GM12874 (cell line): ENCODE measurements around the gene EIPR1.

Experiments
- CTCF ChIP-seq: IDR thresholded peaks from 2 replicates; pipeline ENCODE4 v1.5.1; 2011; ENCODE audit warnings: low read depth, mild to moderate bottlenecking, control low read depth, low read length, moderate library complexity; ENCODE audit not compliant: insufficient read depth

EIPR1 gene

GRCh38 chr2:3224681-3225080, 152.9 kb downstream of the EIPR1 start:
- TF ChIP-seq CTCF, result no peak

GRCh38 chr2:3223080-3223923, 154.3 kb downstream of the EIPR1 start:
- no peak for TF ChIP-seq CTCF

- TF ChIP-seq CTCF, result no peak
These were observed 155.0 kb downstream of the EIPR1 start for GRCh38 chr2:3222636-3223035.

GRCh38 chr2:3219536-3219935, 158.1 kb downstream of the EIPR1 start:
- TF ChIP-seq CTCF, result no peak

- TF ChIP-seq CTCF, result no peak
These were observed 160.0 kb downstream of the EIPR1 start for GRCh38 chr2:3217646-3218045.

- no peak for TF ChIP-seq CTCF
These were observed 160.7 kb downstream of the EIPR1 start for GRCh38 chr2:3216841-3217495.

- TF ChIP-seq CTCF, result no peak
These were observed 162.7 kb downstream of the EIPR1 start for GRCh38 chr2:3214806-3215404.
